IPS-18c (cell line): ENCODE measurements around the gene SLC6A13.
"Not testable (repeated sequence)": the region's sequence is repeated elsewhere in the genome, so short reads cannot be mapped to it uniquely, and the experiment has no call there.

Experiments used
- H3K4me3 ChIP-seq: 2 replicates; pipeline ENCODE4 v1.7.0; 2013; ENCODE audit warnings: low read depth, mild to moderate bottlenecking, low read length, moderate library complexity; ENCODE audit not compliant: insufficient read depth
- H3K9me3 ChIP-seq: one replicate; pipeline ENCODE4 v1.6.1; 2013; ENCODE audit warnings: mild to moderate bottlenecking, low read length, moderate library complexity; ENCODE audit not compliant: control insufficient read depth, insufficient read depth

The SLC6A13 gene

GRCh38 chr12:240566-240965 is 22.1 kb downstream of the SLC6A13 start:
- peaks cover 4% of the 10 kb centered on the region for H3K9me3 ChIP-seq
- H3K4me3 ChIP-seq = no peak overlapping the region

GRCh38 chr12:238736-239398 is 23.8 kb downstream of the SLC6A13 start:
- Histone ChIP-seq H3K4me3 (no peak overlapping the region; the same call in 1 of the 2 replicates), H3K9me3 (peaks cover 4% of the 10 kb centered on the region)

- no peak overlapping the region for H3K4me3 ChIP-seq
- H3K9me3 ChIP-seq = peaks cover 4% of the 10 kb centered on the region
Observed at GRCh38 chr12:238116-238515, 24.5 kb downstream of the SLC6A13 start.

- Histone ChIP-seq H3K9me3 (peaks cover 4% of the 10 kb centered on the region), H3K4me3 (no peak overlapping the region)
Observed at GRCh38 chr12:237026-237815, 25.4 kb downstream of the SLC6A13 start.

GRCh38 chr12:236445-236844 is 26.2 kb downstream of the SLC6A13 start:
- H3K4me3 ChIP-seq = no peak overlapping the region
- peaks cover 4% of the 10 kb centered on the region for H3K9me3 ChIP-seq

- not testable (repeated sequence) for H3K4me3 ChIP-seq, H3K9me3 ChIP-seq
Observed at GRCh38 chr12:235967-236366, 26.7 kb downstream of the SLC6A13 start.

- H3K4me3 ChIP-seq = no peak overlapping the region
- peaks cover 4% of the 10 kb centered on the region for H3K9me3 ChIP-seq
Observed at GRCh38 chr12:234891-235415, 27.7 kb downstream of the SLC6A13 start.

GRCh38 chr12:234019-234418 is 28.6 kb downstream of the SLC6A13 start:
- no peak overlapping the region for H3K4me3 ChIP-seq
- peaks cover 4% of the 10 kb centered on the region for H3K9me3 ChIP-seq

GRCh38 chr12:233615-233968 is 29.0 kb downstream of the SLC6A13 start:
- Histone ChIP-seq H3K4me3 (no peak overlapping the region), H3K9me3 (peaks cover 4% of the 10 kb centered on the region)

- Histone ChIP-seq H3K4me3 (no peak overlapping the region), H3K9me3 (peaks cover 4% of the 10 kb centered on the region)
Observed at GRCh38 chr12:232731-233614, 29.7 kb downstream of the SLC6A13 start.

GRCh38 chr12:230925-231671 is 31.5 kb downstream of the SLC6A13 start:
- Histone ChIP-seq H3K4me3 (no peak overlapping the region), H3K9me3 (no peaks in the 10 kb centered on the region)

- H3K9me3 ChIP-seq = peaks cover 2% of the 10 kb centered on the region
Observed at GRCh38 chr12:229441-230191, 33.0 kb downstream of the SLC6A13 start.

GRCh38 chr12:228846-229200 is 33.8 kb downstream of the SLC6A13 start:
- no peak overlapping the region for H3K4me3 ChIP-seq
- peaks cover 2% of the 10 kb centered on the region for H3K9me3 ChIP-seq

More at GRCh38 chr12:229441-230191, 33.0 kb downstream of the SLC6A13 start:
- H3K4me3 ChIP-seq = no peak overlapping the region

GRCh38 chr12:227923-228845 is 34.5 kb downstream of the SLC6A13 start:
- H3K4me3 ChIP-seq = no peak overlapping the region
- H3K9me3 ChIP-seq = peaks cover 2% of the 10 kb centered on the region

- peaks cover 2% of the 10 kb centered on the region for H3K9me3 ChIP-seq
- no peak overlapping the region for H3K4me3 ChIP-seq
Observed at GRCh38 chr12:227286-227915, 35.2 kb downstream of the SLC6A13 start.
